ENCODE data around the gene DENND2D. TPM values are rescaled to one million over a fixed set of nuclear protein-coding genes. Genes with fewer than 3 reads are reported as not detected.
A peak's percentile ranks its signal among the peaks of the same experiment; 100 is the strongest.

DENND2D gene
- total RNA-seq, 1 experiment from 2014 or later = 2.1 TPM

- peak overlapping the region; percentile 13; the same call in 1 of the 2 replicates for H3K4me3 Mint-ChIP-seq
- DNase-seq (ENCODE audit: low spot score) (no peak), ATAC-seq (no peak)
- H3K27ac Mint-ChIP-seq = no peak overlapping the region
- CTCF ChIA-PET = interaction anchor here (1.9 kb wide), 1 partner anchor 313 kb away, joined by 4 read pairs; no protein-coding TSS in a partner anchor
- peaks cover 8% of the 10 kb centered on the region; the same call in 1 of the 2 replicates for H3K36me3 Mint-ChIP-seq
- H3K9me3 Mint-ChIP-seq = no peaks in the 10 kb centered on the region
- no peaks in the 10 kb centered on the region for H3K27me3 Mint-ChIP-seq (ENCODE audit: low read depth)
- TF ChIP-seq E2F4 (CRISPR knock-in tag; IDR thresholded peaks at IDR 0.05; ENCODE audit: borderline replicate concordance, low read depth) = no peak
- TF ChIP-seq NR3C1 (CRISPR knock-in tag; conservative IDR thresholded peaks at IDR 0.05; ENCODE audit: low read depth) = no peak
- no peak for TF ChIP-seq ZNF671 (CRISPR knock-in tag; IDR thresholded peaks at IDR 0.05)
- no peak for TF ChIP-seq ZMAT4 (CRISPR knock-in tag; IDR thresholded peaks at IDR 0.05)
- no peak for TF ChIP-seq GRHL2 (CRISPR knock-in tag; IDR thresholded peaks at IDR 0.05; ENCODE audit: insufficient replicate concordance, severe bottlenecking)
- TF ChIP-seq SOX15 (CRISPR knock-in tag; IDR thresholded peaks at IDR 0.05) = no peak
- TF ChIP-seq CDX4 (CRISPR knock-in tag; IDR thresholded peaks at IDR 0.05; ENCODE audit: borderline replicate concordance) = no peak
- TF ChIP-seq STAT6 (CRISPR knock-in tag; conservative IDR thresholded peaks at IDR 0.05; ENCODE audit: low read depth) = no peak
- TF ChIP-seq IRF1 (CRISPR knock-in tag; IDR thresholded peaks at IDR 0.05) = no peak
- TF ChIP-seq IRF2 (CRISPR knock-in tag; IDR thresholded peaks at IDR 0.05; ENCODE audit: borderline replicate concordance, low read depth) = no peak
- no peak for TF ChIP-seq GTF2I (CRISPR knock-in tag; conservative IDR thresholded peaks at IDR 0.05)
- no peak for TF ChIP-seq ZBTB21 (CRISPR knock-in tag; IDR thresholded peaks at IDR 0.05; ENCODE audit: borderline replicate concordance)
- TF ChIP-seq HMGXB4 (CRISPR knock-in tag; IDR thresholded peaks at IDR 0.05) = no peak
- no peak for TF ChIP-seq TEAD1 (CRISPR knock-in tag; IDR thresholded peaks at IDR 0.05)
- no peak for TF ChIP-seq ZNF219 (CRISPR knock-in tag; IDR thresholded peaks at IDR 0.05; ENCODE audit: borderline replicate concordance)
- TF ChIP-seq USF2 (CRISPR knock-in tag; IDR thresholded peaks at IDR 0.05) = no peak
- TF ChIP-seq TP53 (CRISPR knock-in tag; IDR thresholded peaks at IDR 0.05) = no peak
- peaks cover 28% of the 10 kb centered on the region for H3K4me1 Mint-ChIP-seq
- POLR2A ChIA-PET = no interaction called here
Measured at GRCh38 chr1:111142356-111142975, 58.0 kb downstream of the DENND2D start.
